Measurements from ENCODE around the gene EGFL6.
A peak's percentile ranks its signal among the peaks of the same experiment; 100 is the strongest.

EGFL6 gene

GRCh38 chrX:13655674-13656073 lies 86.3 kb downstream of the EGFL6 start:
- H3K4me3 ChIP-seq (ENCODE audit: control insufficient read depth, low read depth, low read length): no peak overlapping the region
- DNase-seq (ENCODE audit: low read depth): no peak
- no peak for TF ChIP-seq CTCF (conservative IDR thresholded peaks at IDR 0.05; ENCODE audit: control insufficient read depth, insufficient read depth, low read depth, low read length)

GRCh38 chrX:13658602-13659001 lies 89.2 kb downstream of the EGFL6 start:
- no peak overlapping the region for H3K4me3 ChIP-seq (ENCODE audit: control insufficient read depth, low read depth, low read length)
- peak; percentile 77 for TF ChIP-seq CTCF (conservative IDR thresholded peaks at IDR 0.05; ENCODE audit: control insufficient read depth, insufficient read depth, low read depth, low read length)
- DNase-seq (ENCODE audit: low read depth): peak; percentile 73

- no peak overlapping the region for H3K4me3 ChIP-seq (ENCODE audit: control insufficient read depth, low read depth, low read length)
- no peak for TF ChIP-seq CTCF (conservative IDR thresholded peaks at IDR 0.05; ENCODE audit: control insufficient read depth, insufficient read depth, low read depth, low read length)
- DNase-seq (ENCODE audit: low read depth): peak; percentile 81
These were observed 89.7 kb downstream of the EGFL6 start for GRCh38 chrX:13659063-13659462.

GRCh38 chrX:13661735-13662288 lies 92.4 kb downstream of the EGFL6 start:
- H3K4me3 ChIP-seq (ENCODE audit: control insufficient read depth, low read depth, low read length): peak overlapping the region; percentile 26
- no peak for TF ChIP-seq CTCF (conservative IDR thresholded peaks at IDR 0.05; ENCODE audit: control insufficient read depth, insufficient read depth, low read depth, low read length)
- DNase-seq (ENCODE audit: low read depth): no peak

- H3K4me3 ChIP-seq (ENCODE audit: control insufficient read depth, low read depth, low read length): peak overlapping the region; percentile 26
- no peak for TF ChIP-seq CTCF (conservative IDR thresholded peaks at IDR 0.05; ENCODE audit: control insufficient read depth, insufficient read depth, low read depth, low read length)
- DNase-seq (ENCODE audit: low read depth): peak; percentile 94
These were observed 93.0 kb downstream of the EGFL6 start for GRCh38 chrX:13662355-13662791.

GRCh38 chrX:13664020-13664419 lies 94.6 kb downstream of the EGFL6 start:
- no peak for DNase-seq (ENCODE audit: low read depth)
- TF ChIP-seq CTCF (conservative IDR thresholded peaks at IDR 0.05; ENCODE audit: control insufficient read depth, insufficient read depth, low read depth, low read length): no peak
- H3K4me3 ChIP-seq (ENCODE audit: control insufficient read depth, low read depth, low read length): no peak overlapping the region

- no peak for DNase-seq (ENCODE audit: low read depth)
- H3K4me3 ChIP-seq (ENCODE audit: control insufficient read depth, low read depth, low read length): no peak overlapping the region
- TF ChIP-seq CTCF (conservative IDR thresholded peaks at IDR 0.05; ENCODE audit: control insufficient read depth, insufficient read depth, low read depth, low read length): no peak
These were observed 97.4 kb downstream of the EGFL6 start for GRCh38 chrX:13666836-13667235.
